GM19372 (cell line): ENCODE data around the gene APOBEC3G.
"Not testable (repeated sequence)": the region's sequence is repeated elsewhere in the genome, so short reads cannot be mapped to it uniquely, and the experiment has no call there.

Experiments used
- ATAC-seq: cut with Tn5 transposase; IDR thresholded peaks from one replicate; pipeline ENCODE4 v1.9.1; 2021; ENCODE audit warnings: mild to moderate bottlenecking, low read depth, moderate library complexity; ENCODE audit not compliant: unreplicated experiment

The APOBEC3G gene

DNA sequence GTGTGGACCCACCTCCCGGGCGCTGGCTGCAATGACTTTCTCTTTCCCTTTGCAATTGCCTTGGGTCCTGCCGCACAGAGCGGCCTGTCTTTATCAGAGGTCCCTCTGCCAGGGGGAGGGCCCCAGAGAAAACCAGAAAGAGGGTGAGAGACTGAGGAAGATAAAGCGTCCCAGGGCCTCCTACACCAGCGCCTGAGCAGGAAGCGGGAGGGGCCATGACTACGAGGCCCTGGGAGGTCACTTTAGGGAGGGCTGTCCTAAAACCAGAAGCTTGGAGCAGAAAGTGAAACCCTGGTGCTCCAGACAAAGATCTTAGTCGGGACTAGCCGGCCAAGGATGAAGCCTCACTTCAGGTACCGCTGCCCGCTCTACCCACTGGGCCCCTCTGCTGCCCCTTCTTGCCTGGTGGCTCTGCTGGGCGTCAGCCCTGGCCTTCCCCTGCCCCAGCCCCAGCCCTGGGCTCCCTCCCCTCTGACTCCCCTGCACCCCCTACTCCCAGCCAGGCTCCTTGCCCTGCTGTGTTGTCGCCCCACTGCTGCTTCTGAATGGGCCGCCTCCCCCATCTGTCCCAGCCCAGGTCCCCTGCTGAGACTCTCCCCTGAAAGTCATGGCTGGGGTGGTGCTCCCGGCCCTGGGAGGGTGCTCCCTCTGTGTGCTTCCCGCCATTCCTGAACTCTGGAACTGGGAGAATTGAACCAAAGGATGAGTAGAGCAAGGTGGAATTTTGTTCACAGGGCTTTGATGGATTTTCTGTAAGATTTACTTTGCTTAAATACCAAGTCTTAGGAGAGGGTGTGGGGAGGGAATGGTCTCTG lies at the start of gene APOBEC3G:
Gene APOBEC3G, plus strand, starts transcription at position 250 of the 815 bp plus-strand sequence. Its CDS starts 87 bp downstream, at position 337.
- ATAC-seq: peak; percentile 79

DNA sequence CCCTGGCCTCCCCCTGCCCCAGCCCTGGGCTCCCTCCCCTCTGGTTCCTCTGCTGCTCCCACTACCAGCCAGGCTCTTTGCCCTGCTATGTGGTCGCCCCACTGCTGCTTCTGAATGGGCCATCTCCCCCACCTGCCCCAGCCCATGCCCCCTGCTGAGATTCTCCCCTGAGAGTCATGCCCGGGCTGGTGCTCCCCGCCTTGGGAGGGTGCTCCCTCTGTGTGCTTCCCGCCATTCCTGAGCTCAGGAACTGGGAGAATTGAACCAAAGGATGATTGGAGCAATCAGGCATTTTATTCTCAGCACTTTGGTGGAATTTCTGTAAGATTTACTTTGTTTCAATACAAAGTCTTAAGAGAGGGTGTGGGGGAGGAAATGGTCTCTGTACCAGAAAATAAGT lies 49.4 kb upstream of the APOBEC3G start:
- no peak for ATAC-seq

DNA sequence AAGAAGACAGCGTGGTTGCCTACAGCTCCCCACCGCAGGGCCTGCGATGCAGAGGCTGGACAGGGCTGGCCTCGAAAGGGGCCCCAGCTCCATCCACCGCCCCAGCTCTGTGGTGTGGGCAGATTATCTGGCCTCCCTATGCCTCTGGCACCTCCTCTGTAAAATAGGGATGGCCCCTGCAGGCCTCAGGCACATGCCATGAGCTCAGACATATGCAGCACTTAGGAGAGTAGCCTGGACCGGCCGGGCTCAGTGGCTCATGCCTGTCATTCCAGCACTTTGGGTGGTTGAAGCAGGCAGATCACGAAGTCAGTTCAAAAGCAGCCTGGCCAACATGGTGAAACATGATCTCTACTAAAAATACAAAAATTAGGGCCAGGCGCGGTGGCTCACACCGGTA lies 48.8 kb upstream of the APOBEC3G start:
- ATAC-seq: no peak

DNA sequence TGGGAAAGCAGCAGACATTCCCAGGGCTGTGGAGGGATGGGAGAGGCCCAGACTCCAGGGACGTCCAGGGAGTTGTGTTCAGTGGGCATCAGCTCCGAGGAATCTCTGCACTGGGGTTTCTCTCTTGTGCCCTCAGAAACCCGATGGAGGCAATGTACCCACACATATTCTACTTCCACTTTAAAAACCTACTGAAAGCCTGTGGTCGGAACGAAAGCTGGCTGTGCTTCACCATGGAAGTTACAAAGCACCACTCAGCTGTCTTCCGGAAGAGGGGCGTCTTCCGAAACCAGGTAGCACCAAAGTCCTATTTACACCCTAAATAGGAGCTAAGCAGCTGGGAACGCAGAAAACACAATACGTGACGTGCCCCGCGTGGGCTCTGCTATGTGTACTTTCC lies 47.8 kb upstream of the APOBEC3G start:
- ATAC-seq: no peak

DNA sequence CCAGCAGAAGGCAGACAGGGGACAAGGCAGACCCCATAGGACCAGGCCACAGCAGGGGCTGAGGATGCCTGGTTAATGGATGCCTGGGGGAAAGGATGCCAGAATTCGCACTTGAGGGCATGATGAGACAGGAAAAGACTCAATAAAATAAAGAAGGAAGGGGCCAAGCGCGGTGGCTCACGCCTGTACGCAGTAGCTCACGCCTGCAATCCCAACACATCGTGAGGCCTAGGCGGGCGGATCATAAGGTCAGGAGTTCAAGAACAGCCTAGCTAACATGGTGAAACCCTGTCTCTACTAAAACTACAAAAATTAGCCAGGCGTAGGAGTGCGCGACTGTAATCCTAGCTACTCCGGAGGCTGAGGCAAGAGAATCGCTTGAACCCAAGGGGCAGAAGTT lies 46.4 kb upstream of the APOBEC3G start:
- ATAC-seq: no peak

DNA sequence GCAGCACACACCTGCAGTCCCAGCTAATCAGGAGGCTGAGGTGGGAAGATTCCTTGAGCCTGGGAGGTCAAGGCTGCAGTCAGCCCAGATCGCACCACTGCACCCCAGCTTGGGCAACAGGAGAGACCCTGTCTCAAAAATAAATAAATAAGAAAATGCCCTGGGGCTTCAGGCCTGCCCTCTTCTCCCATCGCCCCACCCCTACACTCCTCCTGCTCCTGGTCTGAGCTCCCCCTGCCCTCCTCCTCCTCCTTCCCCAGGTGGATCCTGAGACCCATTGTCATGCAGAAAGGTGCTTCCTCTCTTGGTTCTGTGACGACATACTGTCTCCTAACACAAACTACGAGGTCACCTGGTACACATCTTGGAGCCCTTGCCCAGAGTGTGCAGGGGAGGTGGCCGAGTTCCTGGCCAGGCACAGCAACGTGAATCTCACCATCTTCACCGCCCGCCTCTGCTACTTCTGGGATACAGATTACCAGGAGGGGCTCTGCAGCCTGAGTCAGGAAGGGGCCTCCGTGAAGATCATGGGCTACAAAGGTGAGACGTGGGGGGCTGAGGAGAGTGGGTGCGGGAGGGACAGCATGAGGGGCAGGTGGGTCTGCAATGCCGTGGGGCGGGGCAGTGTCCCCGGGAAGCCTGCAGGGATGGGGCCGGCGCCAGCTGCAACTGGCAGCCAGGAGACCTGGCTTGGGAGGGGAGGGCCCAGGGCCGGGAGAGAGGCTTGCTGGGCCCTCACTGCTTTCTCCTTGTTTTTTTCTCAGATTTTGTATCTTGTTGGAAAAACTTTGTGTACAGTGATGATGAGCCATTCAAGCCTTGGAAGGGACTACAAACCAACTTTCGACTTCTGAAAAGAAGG lies 45.4 kb upstream of the APOBEC3G start:
- not testable (repeated sequence) for ATAC-seq

DNA sequence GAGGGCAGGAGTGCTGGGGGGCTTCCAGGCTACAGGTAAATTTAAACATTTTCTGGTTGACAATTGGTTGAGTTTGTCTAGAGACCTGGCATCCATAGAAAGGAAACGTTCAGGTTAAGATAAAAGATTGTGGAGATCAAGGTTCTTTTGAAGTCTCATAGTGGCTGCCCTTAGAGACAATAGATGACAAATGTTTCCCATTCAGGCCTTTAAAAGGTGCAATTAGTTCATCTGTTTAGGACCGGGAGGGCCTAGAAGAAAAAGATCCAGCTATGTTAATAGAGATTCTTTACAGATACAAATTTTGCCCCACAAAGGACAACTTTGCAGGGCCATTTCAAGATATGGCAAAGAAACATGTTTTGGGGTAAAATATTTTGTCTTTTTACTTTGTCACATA lies 40.0 kb upstream of the APOBEC3G start:
- not testable (repeated sequence) for ATAC-seq

DNA sequence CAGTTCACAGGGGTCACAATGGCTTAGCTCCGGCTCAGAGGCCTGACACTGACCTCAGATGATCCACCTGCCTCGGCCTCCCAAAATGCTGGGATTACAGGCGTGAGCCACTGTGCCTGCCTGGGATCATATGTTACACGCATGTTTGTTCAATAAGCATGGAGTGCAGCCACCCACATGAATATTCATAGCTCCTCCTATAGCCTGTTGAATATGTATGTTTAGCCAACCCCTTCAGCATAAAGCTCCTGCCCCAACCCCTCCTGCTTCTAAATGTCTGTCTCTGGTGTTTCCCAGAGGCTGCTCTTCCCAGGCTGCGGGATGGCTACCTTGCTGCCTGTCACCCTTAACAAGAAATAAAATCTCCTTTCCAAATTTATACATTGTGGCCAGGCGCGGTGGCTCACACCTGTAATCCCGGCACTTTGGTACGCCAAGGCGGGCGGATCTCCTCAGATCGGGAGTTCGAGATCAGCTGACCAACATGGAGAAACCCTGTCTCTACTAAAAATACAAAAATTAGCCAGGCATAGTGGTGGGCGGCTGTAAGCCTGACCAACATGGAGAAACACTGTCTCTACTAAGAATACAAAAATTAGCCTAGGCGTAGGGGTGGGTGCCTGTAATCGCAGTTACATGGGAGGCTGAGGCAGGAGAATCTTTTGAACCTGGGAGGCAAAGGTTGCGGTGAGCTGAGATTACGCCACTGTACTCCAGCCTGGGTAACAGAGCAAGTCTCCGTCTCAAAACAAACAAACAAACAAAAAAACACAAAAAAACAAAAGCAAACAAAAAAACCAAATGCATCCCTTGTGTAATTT lies 37.6 kb upstream of the APOBEC3G start:
- no peak for ATAC-seq

DNA sequence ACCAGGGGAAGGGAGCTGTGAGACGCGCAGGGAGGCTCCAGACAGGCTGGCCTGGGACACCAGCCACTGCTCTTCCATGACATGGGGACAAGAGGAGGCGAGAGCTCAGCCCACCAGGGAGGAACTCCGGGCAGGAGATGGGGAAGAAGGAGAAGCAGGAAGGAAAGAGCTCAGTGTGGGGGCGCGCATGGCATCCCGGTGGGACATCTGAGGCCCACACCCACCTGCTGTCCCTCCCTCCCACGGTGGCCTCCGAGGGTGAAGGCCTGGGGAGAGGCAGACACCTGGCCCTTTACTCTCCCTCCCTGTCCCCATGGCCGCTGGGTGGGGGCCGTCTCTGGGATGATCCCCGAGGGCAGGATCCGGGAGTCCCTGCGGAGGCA lies 36.9 kb upstream of the APOBEC3G start:
- ATAC-seq: not testable (repeated sequence)

DNA sequence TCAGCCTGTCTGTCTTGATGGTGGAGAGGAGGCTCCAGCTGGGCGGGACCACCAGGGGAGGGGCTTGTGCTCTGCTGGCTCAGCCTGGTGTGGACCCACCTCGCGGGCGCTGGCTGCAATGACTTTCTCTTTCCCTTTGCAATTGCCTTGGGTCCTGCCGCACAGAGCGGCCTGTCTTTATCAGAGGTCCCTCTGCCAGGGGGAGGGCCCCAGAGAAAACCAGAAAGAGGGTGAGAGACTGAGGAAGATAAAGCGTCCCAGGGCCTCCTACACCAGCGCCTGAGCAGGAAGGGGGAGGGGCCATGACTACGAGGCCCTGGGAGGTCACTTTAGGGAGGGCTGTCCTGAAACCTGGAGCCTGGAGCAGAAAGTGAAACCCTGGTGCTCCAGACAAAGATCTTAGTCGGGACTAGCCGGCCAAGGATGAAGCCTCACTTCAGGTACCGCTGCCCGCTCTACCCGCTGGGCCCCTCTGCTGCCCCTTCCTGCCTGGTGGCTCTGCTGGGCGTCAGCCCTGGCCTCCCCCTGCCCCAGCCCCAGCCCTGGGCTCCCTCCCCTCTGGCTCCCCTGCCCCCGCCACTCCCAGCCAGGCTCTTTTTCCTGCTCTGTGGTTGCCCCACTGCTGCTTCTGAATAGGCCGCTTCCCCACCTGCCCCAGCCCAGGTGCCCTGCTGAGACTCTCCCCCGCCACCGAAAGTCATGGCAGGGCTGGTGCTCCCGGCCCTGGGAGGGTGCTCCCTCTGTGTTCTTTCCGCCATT lies 36.4 kb upstream of the APOBEC3G start, which contains the start of gene APOBEC3F:
Gene APOBEC3F, plus strand, starts transcription at position 327 of the 759 bp plus-strand sequence. Its CDS starts 97 bp downstream, at position 424.
- peak; percentile 95 for ATAC-seq

DNA sequence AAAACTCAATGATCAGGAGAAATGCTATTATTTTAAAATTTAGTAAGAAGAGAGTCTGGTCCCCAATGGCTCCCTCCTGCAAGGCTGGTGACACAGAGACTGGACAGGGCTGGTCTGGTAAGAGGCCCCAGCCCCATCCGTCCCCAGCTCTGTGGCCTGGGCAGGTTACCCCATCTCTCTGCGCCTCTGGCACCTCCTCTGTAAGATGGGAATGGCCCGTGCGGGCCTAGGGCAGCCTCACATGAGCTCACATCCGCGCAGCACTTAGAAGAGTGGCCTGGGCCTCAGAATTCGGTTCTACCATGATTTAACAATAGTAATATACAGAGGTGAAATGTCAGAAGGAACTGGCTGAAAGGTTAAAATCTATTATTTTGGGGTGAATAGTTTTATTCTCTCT lies 35.2 kb upstream of the APOBEC3G start:
- no peak for ATAC-seq

DNA sequence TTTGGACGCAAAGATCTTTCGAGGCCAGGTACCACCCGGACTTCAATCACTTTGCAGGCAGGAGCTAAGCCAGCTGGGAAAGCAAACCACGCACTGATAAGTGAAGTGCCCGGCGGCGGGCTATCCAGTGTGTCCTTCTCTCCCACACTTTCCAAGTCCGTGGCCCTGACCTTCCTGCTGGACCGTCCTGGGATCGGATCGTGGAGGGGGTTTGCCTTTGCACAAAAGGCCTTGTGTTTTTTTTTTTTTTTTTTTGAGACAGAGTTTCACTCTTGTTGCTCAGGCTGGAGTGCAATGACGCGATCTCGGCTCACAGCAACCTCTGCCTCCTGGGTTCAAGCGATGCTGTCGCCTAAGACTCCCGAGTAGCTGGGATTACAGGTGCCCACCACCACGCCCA lies 34.0 kb upstream of the APOBEC3G start:
- ATAC-seq: not testable (repeated sequence)

DNA sequence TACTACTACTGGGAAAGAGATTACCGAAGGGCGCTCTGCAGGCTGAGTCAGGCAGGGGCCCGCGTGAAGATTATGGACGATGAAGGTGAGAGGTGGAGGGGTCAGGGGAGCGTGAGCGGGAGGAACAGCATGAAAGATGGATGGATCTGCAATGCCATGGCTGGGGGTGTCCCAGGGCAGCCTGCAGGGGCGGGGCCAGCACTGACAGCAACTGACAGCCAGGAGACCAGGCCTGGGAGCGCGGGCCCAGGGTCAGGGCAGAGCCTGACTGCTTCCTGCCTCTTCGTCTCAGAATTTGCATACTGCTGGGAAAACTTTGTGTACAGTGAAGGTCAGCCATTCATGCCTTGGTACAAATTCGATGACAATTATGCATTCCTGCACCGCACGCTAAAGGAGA lies 31.9 kb upstream of the APOBEC3G start:
- not testable (repeated sequence) for ATAC-seq

DNA sequence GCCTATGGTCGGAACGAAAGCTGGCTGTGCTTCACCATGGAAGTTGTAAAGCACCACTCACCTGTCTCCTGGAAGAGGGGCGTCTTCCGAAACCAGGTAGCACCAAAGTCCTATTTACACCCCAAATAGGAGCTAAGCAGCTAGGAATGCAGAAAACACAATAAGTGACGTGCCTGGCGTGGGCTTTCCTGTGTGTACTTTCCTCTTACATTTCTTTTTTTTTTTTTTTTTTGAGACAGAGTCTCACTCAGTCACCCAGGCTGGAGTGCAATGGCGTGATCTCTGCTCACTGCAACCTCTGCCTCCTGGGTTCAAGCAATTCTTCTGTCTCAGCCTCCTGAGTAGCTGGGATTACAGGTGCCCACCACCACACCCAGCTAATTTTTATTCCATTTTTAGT lies 27.6 kb upstream of the APOBEC3G start:
- not testable (repeated sequence) for ATAC-seq

DNA sequence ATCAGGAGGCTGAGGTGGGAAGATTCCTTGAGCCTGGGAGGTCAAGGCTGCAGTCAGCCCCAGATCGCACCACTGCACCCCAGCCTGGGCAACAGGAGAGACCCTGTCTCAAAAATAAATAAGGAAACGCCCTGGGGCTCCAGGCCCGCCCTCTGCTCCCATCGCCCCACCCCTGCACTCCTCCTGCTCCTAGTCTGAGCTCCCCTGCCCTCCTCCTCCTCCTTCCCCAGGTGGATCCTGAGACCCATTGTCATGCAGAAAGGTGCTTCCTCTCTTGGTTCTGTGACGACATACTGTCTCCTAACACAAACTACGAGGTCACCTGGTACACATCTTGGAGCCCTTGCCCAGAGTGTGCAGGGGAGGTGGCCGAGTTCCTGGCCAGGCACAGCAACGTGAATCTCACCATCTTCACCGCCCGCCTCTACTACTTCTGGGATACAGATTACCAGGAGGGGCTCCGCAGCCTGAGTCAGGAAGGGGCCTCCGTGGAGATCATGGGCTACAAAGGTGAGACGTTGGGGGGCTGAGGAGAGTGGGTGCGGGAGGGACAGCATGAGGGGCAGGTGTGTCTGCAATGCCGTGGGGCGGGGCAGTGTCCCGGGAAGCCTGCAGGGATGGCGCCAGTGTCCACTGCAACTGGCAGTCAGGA lies 25.1 kb upstream of the APOBEC3G start:
- ATAC-seq: not testable (repeated sequence)

DNA sequence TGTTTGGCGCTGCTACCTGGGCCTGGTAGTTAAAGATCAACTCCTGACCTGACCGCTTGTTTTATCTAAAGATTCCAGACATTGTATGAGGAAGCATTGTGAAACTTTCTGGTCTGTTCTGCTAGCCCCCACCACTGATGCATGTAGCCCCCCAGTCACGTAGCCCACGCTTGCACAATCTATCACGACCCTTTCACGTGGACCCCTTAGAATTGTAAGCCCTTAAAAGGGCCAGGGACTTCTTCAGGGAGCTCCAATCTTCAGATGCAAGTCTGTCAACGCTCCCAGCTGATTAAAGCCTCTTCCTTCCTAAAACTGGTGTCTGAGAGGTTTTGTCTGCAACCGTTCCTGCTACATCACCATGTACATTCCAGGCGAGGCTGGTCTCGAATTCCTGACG lies 21.4 kb upstream of the APOBEC3G start:
- ATAC-seq: no peak

DNA sequence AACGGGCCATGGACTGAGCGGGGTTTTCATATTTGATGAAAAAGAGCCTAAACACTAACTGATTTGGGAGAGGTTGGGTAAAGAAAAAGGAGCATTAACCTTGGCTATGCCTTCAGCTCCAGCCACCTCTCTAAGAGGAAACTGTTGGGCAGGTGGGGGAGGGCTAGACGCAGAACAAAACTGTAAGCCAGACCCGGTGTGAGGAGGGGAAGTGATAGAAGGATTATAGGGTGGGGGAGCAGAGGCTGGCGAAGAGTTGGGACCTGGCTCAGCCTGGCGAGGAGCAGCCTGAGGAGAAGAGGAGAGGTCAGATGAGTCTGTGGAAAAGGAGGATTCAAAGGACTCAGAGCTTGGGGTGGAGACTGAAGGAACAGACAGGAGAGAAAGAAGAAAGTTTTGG lies 15.8 kb upstream of the APOBEC3G start:
- not testable (repeated sequence) for ATAC-seq

DNA sequence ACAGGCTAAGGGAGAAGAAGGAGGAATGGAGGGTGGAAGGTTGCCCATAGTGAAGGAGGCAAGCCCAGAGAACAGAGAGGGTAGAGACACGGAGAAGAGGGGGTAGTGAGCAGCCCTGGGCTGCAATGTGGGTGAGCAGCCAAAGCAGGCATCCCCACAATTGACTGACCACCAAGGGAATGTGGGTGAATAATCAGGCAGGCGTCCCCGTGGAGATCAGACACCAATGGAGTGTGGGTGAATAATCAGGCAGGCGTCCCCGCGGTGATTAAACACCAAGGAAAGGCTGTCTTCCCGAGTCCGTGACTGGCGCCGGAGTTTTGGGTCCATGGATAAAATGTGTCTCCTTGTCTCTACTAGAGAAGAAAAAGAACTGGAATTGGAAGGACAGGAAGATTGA lies 15.1 kb upstream of the APOBEC3G start:
- not testable (repeated sequence) for ATAC-seq

DNA sequence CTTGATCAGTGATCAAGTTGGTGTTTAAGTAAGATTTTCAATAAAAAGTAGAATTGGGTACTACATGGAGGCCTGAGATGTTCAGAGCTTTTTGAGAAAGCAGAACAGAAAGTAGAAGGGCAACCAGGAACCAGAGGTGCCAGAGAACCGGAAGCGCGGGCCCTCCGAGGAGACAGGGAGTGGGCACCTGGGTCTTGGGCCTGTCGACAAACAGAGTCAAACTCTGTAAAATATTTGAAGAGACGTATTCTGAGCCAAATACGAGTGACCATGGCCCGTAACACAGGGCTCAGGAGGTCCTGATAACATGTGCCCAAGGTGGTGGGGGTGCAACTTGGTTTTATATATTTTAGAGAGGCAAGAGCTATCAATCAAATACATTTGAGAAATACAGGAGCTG lies 13.2 kb upstream of the APOBEC3G start:
- not testable (repeated sequence) for ATAC-seq
